Body of pancreas (tissue), 4 donors: Measurements from ENCODE around the gene THADA.

ENCODE experiments used
- CTCF ChIP-seq, 7 experiments: fragments of 450-650 bp in 4 of 7; fragments of 200-600 bp in 3 of 7; sonication (generic) in 3 of 7; IDR thresholded peaks; one replicate each; pipeline ENCODE4 v1.5.1; 2016 to 2019; ENCODE audit warnings: antibody characterized with exemption in 7 of 7
- POLR2A ChIP-seq, 3 donors: fragments of 450-650 bp; IDR thresholded peaks; one replicate each; pipeline ENCODE4 v1.6.1; 2016; ENCODE audit warnings: antibody characterized with exemption in 3 of 3, mild to moderate bottlenecking in 2 of 3

DNA sequence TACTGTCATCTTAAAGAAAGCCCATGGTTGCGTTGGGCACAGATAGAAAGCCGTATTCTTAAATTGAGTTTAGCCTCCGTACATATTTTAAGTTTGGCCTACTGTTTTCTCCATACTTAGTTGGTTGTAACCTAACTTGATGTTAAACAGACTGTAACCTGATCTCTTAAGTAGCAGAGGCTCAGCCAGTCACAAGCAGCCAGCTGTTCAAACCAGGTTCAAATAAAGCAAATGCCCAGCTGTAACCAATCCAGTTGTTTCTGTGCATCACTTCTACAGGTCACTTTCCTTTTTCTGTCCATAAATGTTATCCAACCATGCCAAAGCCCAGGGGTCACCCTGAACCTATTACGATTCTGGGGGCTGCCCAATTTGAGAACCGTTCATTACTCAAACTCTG is 10.0 kb upstream of the THADA start:
- TF ChIP-seq POLR2A (IDR thresholded peaks at IDR 0.05) (no peak), CTCF (IDR thresholded peaks at IDR 0.05) (no peak)
